ENCODE measurements around the gene RGS10. TPM values are rescaled to one million over a fixed set of nuclear protein-coding genes. Genes with fewer than 3 reads are reported as not detected.

RGS10 gene
- total and polyA plus RNA-seq, 7 donors: 4.2 to 28.4 (median 9.5) TPM

GRCh38 chr10:119479532-119479931 lies 63.0 kb downstream of the RGS10 start:
- intact Hi-C loops (cut with DNase I): no loop called here
- 36 to 40% (median 36%) methylated on average over 8 of the region's 8 CpGs for WGBS, 3 donors

GRCh38 chr10:119478811-119479341 lies 63.6 kb downstream of the RGS10 start:
- H3K4me1 ChIP-seq: no peaks in the 10 kb centered on the region
- no peak for ATAC-seq
- H3K27me3 ChIP-seq (ENCODE audit: insufficient read depth in 3 of 3, low read length in 2 of 3): peaks cover 0 to 33% (median 6%) of the 10 kb centered on the region in 3 donors
- 17 to 19% (median 17%) methylated on average over 6 of the region's 6 CpGs for WGBS, 3 donors
- no peak overlapping the region for H3K27ac ChIP-seq
- intact Hi-C loops (cut with DNase I): no loop called here
- H3K4me3 ChIP-seq: no peak overlapping the region
- H3K9me3 ChIP-seq: no peaks in the 10 kb centered on the region
- H3K36me3 ChIP-seq (ENCODE audit: insufficient read depth in 1 of 2, low read depth in 1 of 2): no peaks in the 10 kb centered on the region
- no peak for DNase-seq
- no peak for TF ChIP-seq CTCF (IDR thresholded peaks at IDR 0.05)

More at GRCh38 chr10:119479532-119479931, 63.0 kb downstream of the RGS10 start:
- no peaks in the 10 kb centered on the region for H3K9me3 ChIP-seq
- ATAC-seq: no peak
- no peaks in the 10 kb centered on the region for H3K4me1 ChIP-seq
- peaks cover 0 to 33% (median 6%) of the 10 kb centered on the region in 3 donors for H3K27me3 ChIP-seq (ENCODE audit: insufficient read depth in 3 of 3, low read length in 2 of 3)
- DNase-seq: no peak
- no peak overlapping the region for H3K4me3 ChIP-seq
- H3K36me3 ChIP-seq (ENCODE audit: insufficient read depth in 1 of 2, low read depth in 1 of 2): no peaks in the 10 kb centered on the region
- H3K27ac ChIP-seq: no peak overlapping the region
- TF ChIP-seq CTCF (IDR thresholded peaks at IDR 0.05): no peak

GRCh38 chr10:119478111-119478802 lies 64.3 kb downstream of the RGS10 start:
- no peak for TF ChIP-seq CTCF (IDR thresholded peaks at IDR 0.05)
- WGBS, 3 donors: 50 to 61% (median 60%) methylated on average over 8 of the region's 8 CpGs
- no peak for ATAC-seq

GRCh38 chr10:119477444-119477843 lies 65.1 kb downstream of the RGS10 start:
- Histone ChIP-seq H3K27me3 (ENCODE audit: insufficient read depth in 3 of 3, low read length in 2 of 3) (peaks cover 0 to 30% (median 6%) of the 10 kb centered on the region in 3 donors), H3K9me3 (no peaks in the 10 kb centered on the region), H3K27ac (no peak overlapping the region), H3K4me1 (no peaks in the 10 kb centered on the region), H3K4me3 (no peak overlapping the region), H3K36me3 (ENCODE audit: insufficient read depth in 1 of 2, low read depth in 1 of 2) (no peaks in the 10 kb centered on the region)
- no peak for TF ChIP-seq CTCF (IDR thresholded peaks at IDR 0.05)
- DNase-seq (no peak), ATAC-seq (no peak)
- intact Hi-C loops (cut with DNase I): no loop called here
- WGBS, 3 donors: 77 to 86% (median 81%) methylated on average over 3 of the region's 3 CpGs

More at GRCh38 chr10:119478111-119478802, 64.3 kb downstream of the RGS10 start:
- DNase-seq: no peak
- Histone ChIP-seq H3K4me1 (no peaks in the 10 kb centered on the region), H3K36me3 (ENCODE audit: insufficient read depth in 1 of 2, low read depth in 1 of 2) (no peaks in the 10 kb centered on the region), H3K4me3 (no peak overlapping the region), H3K9me3 (no peaks in the 10 kb centered on the region), H3K27ac (no peak overlapping the region), H3K27me3 (ENCODE audit: insufficient read depth in 3 of 3, low read length in 2 of 3) (peaks cover 0 to 33% (median 6%) of the 10 kb centered on the region in 3 donors)
- intact Hi-C loops (cut with DNase I): no loop called here

Measured in psoas muscle (tissue), 8 donors.